Measurements from ENCODE around the gene GNAZ. TPM values are rescaled to one million over a fixed set of nuclear protein-coding genes. Genes with fewer than 3 reads are reported as not detected.
"Not testable (repeated sequence)": the region's sequence is repeated elsewhere in the genome, so short reads cannot be mapped to it uniquely, and the experiment has no call there.

Gene GNAZ
- total RNA-seq, 1 experiment from 2014 or later = 0.48 TPM

DNA sequence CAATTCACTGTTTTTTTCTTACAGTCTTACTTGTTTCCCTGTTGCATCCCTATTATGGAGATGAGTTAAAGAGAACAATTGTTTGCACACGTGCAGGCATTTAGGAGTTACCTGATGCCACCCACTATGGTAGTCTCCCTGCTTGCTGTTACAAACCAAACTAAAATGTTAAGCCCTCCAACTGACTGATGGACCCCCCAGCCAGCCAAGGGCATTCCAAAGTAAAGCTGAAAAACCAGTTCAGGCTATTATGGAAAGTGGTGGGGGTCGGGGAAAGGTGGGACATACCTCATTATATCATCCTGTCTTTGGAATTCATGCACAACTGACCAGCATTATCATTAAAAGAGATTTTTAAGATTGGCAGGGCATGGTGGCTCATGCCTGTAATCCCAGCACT lies 47.0 kb upstream of the GNAZ start:
- Histone ChIP-seq H3K4me1 (no peaks in the 10 kb centered on the region), H3K27me3 (replicated peaks; ENCODE audit: control insufficient read depth, insufficient read depth, low read length) (no peaks in the 10 kb centered on the region), H3K9me3 (no peaks in the 10 kb centered on the region), H3K4me3 (ENCODE audit: low read depth, low read length) (no peak overlapping the region), H3K36me3 (ENCODE audit: control insufficient read depth, insufficient read depth, low read length) (no peaks in the 10 kb centered on the region)
- TF ChIP-seq, protein P1, sequence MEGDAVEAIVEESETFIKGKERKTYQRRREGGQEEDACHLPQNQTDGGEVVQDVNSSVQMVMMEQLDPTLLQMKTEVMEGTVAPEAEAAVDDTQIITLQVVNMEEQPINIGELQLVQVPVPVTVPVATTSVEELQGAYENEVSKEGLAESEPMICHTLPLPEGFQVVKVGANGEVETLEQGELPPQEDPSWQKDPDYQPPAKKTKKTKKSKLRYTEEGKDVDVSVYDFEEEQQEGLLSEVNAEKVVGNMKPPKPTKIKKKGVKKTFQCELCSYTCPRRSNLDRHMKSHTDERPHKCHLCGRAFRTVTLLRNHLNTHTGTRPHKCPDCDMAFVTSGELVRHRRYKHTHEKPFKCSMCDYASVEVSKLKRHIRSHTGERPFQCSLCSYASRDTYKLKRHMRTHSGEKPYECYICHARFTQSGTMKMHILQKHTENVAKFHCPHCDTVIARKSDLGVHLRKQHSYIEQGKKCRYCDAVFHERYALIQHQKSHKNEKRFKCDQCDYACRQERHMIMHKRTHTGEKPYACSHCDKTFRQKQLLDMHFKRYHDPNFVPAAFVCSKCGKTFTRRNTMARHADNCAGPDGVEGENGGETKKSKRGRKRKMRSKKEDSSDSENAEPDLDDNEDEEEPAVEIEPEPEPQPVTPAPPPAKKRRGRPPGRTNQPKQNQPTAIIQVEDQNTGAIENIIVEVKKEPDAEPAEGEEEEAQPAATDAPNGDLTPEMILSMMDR (IDR thresholded peaks at IDR 0.05; ENCODE audit: insufficient read depth in 1 of 2, low read depth in 1 of 2, low read length in 1 of 2, severe bottlenecking in 1 of 2, unreplicated experiment in 1 of 2) = no peak
- peaks cover 1% of the 10 kb centered on the region for H3K27me3 Mint-ChIP-seq (ENCODE audit: insufficient read depth, unreplicated experiment)
- CTCF ChIA-PET = interaction anchor here (0.7 kb wide), 1 partner anchor 145 kb away, joined by 7 read pairs; no protein-coding TSS in a partner anchor
- POLR2A ChIA-PET = no interaction called here
- no peaks in the 10 kb centered on the region for H3K9me3 Mint-ChIP-seq (ENCODE audit: unreplicated experiment)
- H3K4me1 Mint-ChIP-seq (ENCODE audit: low read depth, unreplicated experiment) = no peaks in the 10 kb centered on the region
- DNase-seq = no peak
- intact Hi-C loops (cut with micrococcal nuclease; ENCODE audit: unreplicated experiment) = no loop called here
- no peak overlapping the region for H3K27ac Mint-ChIP-seq (ENCODE audit: unreplicated experiment)
- H3K36me3 Mint-ChIP-seq (ENCODE audit: insufficient read depth, unreplicated experiment) = no peaks in the 10 kb centered on the region
- no peak overlapping the region for H3K4me3 Mint-ChIP-seq (ENCODE audit: unreplicated experiment)
- BruUV-seq (replicated peaks) = no TSS peak

DNA sequence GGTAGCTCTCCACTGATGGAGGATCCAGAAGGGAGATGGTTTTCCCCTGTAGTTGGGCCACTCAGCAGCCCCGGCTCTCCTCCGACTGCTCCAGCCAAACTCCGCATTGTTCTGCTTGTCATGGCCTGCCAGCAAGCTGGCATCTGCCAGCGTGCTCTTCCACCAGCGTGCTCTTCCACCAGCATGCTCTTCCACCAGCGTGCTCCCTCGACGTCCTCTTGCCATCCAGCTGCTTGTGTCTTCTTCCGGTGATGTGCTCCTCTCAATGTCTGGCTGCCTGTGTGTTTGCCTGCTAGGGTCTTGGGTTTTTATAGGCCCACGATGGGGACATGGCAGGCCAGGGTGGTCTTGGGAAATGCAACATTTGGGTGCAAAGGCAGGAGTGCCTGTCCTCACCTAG lies 43.5 kb upstream of the GNAZ start:
- Mint-ChIP-seq H3K27ac (ENCODE audit: unreplicated experiment) (no peak overlapping the region), H3K9me3 (ENCODE audit: unreplicated experiment) (no peaks in the 10 kb centered on the region), H3K4me3 (ENCODE audit: unreplicated experiment) (no peak overlapping the region), H3K4me1 (ENCODE audit: low read depth, unreplicated experiment) (no peaks in the 10 kb centered on the region), H3K36me3 (ENCODE audit: insufficient read depth, unreplicated experiment) (no peaks in the 10 kb centered on the region), H3K27me3 (ENCODE audit: insufficient read depth, unreplicated experiment) (no peaks in the 10 kb centered on the region)
- no peaks in the 10 kb centered on the region for H3K9me3 ChIP-seq
- H3K4me3 ChIP-seq (ENCODE audit: low read depth, low read length) = no peak overlapping the region
- no TSS peak for BruUV-seq (replicated peaks)
- no peaks in the 10 kb centered on the region for H3K4me1 ChIP-seq
- ChIA-PET CTCF (no interaction called here), POLR2A (no interaction called here)
- H3K27me3 ChIP-seq (replicated peaks; ENCODE audit: control insufficient read depth, insufficient read depth, low read length) = no peaks in the 10 kb centered on the region
- TF ChIP-seq, protein P1 (IDR thresholded peaks at IDR 0.05; ENCODE audit: insufficient read depth in 1 of 2, low read depth in 1 of 2, low read length in 1 of 2, severe bottlenecking in 1 of 2, unreplicated experiment in 1 of 2) = no peak
- no peak for DNase-seq
- H3K36me3 ChIP-seq (ENCODE audit: control insufficient read depth, insufficient read depth, low read length) = no peaks in the 10 kb centered on the region
- intact Hi-C loops (cut with micrococcal nuclease; ENCODE audit: unreplicated experiment) = no loop called here

DNA sequence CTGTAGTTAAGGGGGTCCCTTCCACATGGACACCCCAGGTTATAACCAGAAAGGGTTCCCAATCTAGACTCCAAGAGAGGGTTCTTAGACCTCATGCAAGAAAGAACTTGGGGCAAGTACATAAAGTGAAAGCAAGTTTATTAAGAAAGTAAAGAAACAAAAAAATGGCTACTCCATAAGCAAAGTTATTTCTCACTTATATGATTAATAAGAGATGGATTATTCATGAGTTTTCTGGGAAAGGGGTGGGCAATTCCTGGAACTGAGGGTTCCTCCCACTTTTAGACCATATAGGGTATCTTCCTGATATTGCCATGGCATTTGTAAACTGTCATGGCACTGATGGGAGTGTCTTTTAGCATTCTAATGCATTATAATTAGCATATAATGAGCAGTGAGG lies 42.5 kb upstream of the GNAZ start:
- H3K27me3 Mint-ChIP-seq (ENCODE audit: insufficient read depth, unreplicated experiment); H3K4me3 Mint-ChIP-seq (ENCODE audit: unreplicated experiment); POLR2A ChIA-PET; DNase-seq; H3K27ac Mint-ChIP-seq (ENCODE audit: unreplicated experiment); H3K27me3 ChIP-seq (replicated peaks; ENCODE audit: control insufficient read depth, insufficient read depth, low read length); H3K36me3 ChIP-seq (ENCODE audit: control insufficient read depth, insufficient read depth, low read length); H3K9me3 Mint-ChIP-seq (ENCODE audit: unreplicated experiment); intact Hi-C loops (cut with micrococcal nuclease; ENCODE audit: unreplicated experiment); BruUV-seq (replicated peaks); H3K4me1 Mint-ChIP-seq (ENCODE audit: low read depth, unreplicated experiment); H3K36me3 Mint-ChIP-seq (ENCODE audit: insufficient read depth, unreplicated experiment); H3K4me1 ChIP-seq; H3K4me3 ChIP-seq (ENCODE audit: low read depth, low read length); H3K9me3 ChIP-seq; CTCF ChIA-PET: not testable (repeated sequence)
